ENCODE results near the gene EPSTI1.
A peak's percentile ranks its signal among the peaks of the same experiment; 100 is the strongest.

EPSTI1 gene

DNA sequence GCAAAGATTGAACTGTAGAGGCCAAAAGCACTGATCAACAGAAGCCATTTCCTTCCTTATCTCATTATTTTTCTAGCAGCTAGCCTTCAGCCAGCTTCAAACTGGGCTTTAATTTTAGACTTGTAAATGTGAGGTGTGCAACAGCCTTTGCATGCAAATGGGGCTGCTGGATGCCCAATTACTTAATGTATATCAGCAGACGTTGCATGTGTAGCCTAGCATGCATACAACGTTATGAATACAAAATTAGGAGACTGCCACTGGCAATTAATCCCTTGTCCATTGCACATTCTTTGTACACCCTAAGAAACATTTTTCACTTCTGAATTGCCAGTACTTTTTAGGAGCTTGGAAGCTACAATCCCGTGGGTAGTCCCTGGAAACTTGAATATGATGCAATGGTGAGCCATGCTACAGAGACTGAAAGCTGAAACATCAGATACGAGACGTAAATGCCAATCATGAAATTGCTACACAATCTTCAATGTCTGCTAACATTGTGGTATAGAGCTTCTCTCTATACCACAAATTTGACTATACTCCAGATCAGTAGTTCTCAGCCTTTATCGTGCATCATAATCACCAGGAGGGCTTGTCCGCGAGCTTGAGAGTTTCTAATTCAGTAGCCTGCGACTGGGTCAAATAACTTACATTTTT lies 20.2 kb downstream of the EPSTI1 start:
- DNase-seq, result no peak
- no peak for ATAC-seq

DNA sequence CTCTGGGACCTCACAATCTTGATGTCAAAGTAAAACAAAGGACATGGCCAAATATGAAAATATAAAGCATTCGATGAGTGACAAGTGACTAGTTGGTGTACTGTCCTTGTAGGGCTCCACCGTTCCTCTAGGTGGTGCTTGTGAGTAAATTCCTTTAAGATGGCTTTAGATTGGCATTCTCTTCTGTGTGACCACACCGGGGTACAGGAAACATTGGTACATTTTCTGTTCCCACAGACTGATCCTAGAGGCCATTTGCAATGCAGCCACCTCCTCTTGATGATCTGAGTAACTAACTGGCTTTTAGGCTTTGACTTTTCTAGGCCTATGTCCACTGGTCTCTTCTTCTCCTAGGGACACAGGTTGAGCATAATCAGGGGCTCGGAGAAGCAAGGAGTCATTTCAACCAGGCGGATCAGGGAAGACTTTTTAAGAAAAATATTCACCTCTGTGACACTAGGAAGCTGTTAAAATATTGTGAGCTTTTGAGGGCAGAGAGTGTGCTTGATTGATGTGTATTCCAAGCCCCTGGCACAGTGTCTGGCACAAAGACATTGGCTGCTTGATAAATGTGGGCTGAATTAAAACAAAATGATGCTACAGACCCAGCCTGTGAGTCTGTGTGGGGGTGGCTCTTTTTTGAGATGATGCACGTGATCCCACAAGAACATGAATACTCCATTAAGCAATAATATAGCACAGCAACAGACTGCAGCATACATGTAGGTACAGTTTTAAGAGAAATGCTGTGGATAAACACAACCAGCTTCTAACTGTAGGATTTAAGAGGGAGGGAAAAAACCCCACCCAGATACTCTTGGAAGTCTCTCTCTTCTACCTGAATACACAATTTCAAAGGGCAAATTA lies 21.0 kb downstream of the EPSTI1 start:
- ATAC-seq, result peak; percentile 81
- peak; percentile 50 for DNase-seq

DNA sequence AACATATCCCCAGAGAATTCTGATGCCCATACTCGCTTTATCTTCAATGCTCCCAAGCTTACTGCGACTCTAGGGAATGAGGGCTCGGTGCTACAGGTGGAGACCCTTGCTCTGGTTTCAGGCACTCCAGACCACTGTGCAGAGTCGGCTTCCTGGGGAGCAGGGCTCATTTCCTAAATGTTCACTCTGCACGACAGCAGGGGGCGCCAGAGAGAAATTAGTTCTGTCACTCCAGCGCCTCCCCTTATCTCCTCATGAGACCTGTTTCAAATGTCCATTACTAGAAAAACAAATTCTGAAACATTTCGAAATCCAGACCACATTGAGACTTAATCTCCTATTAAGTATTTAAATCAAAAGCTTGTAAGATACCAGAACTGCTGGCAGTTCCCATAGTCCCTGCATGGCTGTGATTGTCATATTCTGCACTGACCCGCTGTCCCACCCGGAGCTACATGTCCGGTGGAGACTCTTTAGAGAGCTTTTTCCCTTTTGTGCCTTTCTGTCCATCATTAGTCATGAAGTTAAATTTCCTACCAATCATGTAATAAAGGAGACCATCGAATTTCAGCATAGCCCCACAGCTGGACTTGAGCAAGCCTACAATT lies 22.4 kb downstream of the EPSTI1 start:
- DNase-seq (peak; percentile 90), ATAC-seq (peak; percentile 90)

DNA sequence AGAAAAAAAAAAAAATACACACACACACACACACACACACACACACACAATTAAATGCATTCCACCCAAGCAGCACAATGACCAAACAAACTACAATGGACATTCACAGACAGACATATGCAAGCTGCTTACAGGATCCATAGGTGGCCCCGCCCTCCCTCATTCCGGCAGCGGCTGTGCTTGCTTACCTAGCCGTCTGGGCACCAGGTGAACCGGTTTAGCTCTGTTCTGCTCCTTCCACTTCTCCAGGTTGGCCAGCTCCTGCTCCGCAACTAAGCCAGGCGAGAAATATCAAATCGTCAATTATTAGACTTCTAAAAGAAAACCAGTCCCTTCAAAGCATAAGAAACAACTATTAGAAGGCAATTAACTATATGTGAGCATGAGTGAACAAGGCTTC lies 23.1 kb downstream of the EPSTI1 start:
- no peak for ATAC-seq
- DNase-seq, result no peak

DNA sequence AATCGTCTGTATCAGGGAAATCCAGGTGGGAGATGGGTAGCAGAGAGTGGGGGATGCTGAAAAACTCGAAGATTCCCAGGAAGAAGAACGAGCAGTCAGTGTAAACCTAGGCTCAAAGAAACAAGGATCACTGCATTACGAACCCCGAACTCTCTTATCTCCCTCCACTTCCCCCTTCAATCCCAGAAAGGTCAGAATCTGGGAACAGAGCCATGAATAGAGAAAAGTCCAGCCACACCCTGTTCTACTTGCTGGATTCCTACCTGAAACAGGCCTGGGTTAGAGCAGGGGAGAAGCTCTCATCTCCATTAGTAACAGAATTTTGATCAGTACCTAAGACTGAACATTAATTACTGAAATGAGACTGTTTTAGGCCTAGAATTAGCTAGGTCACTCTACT lies 24.4 kb downstream of the EPSTI1 start:
- ATAC-seq (no peak), DNase-seq (no peak)

DNA sequence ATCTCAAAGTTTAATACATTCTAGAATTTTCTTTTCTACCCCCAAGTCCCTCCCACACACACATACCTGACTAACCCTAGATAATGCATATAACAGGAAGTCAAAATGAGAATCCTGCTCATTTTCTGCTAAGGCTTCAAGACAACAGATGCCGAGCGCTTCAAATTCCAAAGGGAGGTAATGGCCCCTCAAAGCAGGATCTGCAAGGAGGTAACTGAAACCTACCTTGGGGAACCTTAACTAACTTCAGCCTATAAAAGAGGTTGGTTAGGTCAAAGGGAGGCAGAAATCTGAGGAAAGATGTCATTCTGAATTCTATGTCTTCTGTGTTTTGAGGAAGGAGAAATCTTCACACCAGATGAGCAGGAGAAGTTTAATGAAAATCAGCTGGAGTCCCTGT lies 26.8 kb downstream of the EPSTI1 start:
- DNase-seq (no peak), ATAC-seq (no peak)

DNA sequence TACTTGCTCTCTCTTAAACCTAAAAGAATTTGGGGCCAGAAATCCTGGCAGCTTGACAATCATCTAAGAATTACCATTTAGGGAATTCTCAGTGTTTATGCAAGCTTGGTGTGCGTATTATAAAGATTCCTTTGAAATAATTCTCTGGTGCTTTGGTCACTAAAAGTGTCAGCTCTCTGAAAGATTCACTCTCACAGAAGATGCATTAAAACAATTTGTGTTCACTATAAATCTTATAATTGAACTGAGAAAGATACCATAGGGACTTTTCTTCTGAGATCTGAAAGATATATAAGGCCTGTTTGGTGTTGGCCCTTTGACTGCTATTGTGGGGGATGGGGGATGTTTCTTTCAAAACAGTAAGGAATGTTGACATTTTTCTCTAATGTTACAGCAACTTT lies 27.3 kb downstream of the EPSTI1 start:
- no peak for DNase-seq
- no peak for ATAC-seq

DNA sequence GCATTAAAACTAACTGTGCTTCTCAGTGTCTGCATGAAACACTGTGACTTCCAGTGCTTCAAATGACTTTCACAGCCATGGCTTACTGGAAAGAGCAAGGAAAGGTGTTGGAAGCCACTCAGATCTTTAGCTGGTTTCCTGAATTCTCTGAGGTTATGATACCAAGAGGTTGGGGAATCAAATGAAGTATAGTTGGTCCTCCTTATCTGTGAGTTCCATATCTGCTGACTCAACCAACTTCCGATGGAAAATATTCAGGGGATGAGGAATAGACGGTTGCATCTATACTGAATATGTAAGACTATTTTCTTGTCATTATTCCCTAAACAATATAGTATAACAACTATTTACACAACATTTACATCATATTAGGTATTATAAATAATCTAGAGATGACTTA lies 32.4 kb downstream of the EPSTI1 start:
- ATAC-seq, result no peak
- DNase-seq, result no peak

DNA sequence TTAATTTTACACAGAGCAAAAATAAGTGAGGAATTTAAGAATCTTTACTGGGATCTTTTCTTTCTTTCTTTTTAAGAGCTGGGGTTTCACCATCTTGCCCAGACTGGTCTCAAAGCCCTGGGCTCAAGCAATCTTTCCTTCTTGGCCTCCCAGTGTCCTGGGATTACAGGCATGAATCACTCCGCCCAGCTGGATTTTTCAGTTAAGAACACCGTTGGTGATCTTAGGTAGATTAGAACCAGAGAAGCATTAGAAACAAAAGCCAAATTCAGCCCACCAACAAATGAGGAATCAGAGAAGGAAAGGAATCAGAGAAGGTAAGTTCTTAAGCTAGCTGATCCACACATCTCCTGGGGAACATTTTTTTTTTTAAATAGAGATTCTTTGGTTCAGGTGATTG lies 34.2 kb downstream of the EPSTI1 start:
- DNase-seq, result no peak
- no peak for ATAC-seq

DNA sequence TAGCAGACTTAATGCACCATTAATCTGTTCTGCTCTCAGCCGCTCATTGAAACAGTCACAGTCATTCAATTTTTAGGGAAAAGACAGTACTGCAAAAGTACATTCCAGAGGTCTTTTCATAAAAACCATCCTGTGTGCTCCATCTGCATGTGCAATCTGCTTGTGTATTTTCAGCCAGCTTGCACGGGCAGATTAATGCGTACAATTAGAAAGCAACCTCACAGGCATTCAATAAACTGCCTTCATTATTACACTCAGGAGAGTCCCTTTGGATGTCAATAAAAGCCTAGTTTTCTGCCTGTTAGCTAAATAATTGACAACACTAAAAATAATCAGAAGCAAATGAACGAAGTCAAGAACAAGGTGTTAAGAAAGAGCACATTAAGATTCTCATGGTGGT lies 41.9 kb downstream of the EPSTI1 start:
- no peak for DNase-seq

DNA sequence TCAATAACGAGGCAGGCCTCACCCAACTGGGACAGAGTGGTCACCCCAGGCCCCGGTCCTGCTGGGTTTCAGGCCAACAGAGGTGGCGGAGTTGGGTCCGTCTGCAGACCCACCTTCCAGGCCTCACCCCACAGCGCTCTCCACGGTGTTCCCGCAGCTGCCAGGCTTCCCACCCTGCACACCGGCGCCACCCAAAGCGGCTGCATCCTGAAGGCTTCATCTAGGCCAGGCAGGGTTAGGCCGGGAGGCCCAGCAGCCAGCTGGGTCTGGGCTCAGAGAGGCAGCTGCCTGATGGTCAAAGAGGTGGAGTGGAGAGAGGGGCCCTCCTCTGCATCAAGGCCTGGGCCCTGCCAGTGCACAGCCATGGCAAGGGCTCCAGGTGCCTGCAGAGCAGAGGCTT lies 44.1 kb downstream of the EPSTI1 start:
- DNase-seq (no peak), ATAC-seq (no peak)

More for the DNA sequence above, 41.9 kb downstream of the EPSTI1 start:
- ATAC-seq, result no peak

DNA sequence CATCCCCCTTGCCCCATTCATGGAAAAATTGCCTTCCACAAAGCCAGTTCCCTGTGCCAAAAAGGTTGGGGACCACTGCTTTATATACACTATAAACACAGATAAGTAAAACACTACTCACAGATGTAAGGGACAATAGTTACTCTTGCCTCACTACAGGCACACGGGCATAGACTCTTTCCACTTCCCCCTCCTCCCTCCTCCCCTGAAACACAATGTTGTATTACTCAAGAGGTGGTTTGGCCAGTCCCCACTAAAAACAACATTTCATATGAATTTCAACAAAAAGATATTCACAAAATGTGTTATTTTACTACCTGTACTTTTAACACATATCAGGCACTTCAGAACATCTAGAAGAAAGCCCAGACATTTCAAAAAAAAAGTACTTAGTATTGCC lies 45.1 kb downstream of the EPSTI1 start:
- ATAC-seq, result no peak
- no peak for DNase-seq

DNA sequence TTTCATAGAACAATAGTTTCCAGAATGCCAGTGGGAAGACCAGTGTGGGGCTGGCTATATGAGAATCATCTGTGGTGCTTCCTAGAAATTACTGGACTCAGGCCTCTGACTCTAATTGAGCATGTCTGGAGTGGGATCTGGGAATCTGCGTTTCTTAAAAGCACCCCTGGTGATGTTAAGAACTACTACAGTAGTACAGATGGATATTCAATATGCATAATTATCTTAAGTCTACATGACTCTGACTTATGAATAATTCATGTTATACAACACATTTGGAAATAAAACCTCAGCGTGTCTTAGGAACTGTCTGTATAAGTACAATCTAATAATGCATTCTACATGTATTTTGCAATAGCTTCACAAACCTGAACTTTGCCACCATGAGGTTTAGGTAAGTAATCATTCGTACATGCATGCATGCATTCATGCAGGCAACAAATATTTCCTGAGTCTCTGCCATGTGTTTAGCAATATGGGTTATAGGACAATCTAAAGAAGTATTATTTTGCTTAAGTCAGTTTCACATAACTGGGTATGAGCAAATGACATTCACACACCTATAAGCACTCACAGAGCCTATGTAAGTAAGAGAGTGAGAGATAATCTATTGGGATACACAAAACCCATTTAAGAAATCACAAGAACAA lies 62.0 kb downstream of the EPSTI1 start:
- ATAC-seq (no peak), DNase-seq (no peak)

DNA sequence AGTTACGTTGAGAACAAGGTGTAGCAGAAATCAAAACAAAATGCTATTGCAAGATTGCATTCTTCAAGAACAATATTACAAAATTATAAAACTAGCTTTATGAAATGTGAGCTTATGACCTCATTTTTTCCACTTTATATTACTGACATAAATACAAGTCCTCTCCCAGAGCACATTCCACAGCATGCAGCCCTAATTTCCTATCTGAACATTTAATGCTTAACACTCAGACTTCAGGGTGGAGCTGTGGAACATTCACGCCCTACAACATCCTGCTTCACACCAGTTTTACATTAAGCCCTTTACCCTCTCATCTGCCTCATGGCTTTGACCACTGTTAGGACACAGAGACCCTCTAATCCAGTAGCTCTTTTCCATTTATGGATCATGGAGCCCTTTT lies 65.5 kb downstream of the EPSTI1 start:
- DNase-seq (no peak), ATAC-seq (no peak)

DNA sequence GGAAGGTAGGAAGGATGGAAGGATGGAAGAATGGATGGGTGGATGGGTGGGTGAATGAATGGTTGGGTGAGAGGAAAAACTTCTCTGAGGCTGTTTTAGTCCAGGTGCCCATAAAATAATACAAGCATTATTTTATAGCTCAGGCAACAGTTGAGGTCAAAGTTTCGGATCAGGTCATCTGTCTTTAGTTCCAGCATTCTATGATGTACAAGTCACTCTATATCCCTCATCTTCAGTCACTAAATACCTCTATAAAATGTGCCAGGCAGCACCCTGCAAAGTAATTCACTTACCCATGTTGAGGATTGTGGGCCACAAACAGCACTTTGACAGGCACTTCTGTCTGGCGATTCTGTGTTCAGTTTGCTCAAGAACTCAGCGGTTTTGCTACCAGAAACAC lies 66.0 kb downstream of the EPSTI1 start:
- DNase-seq (no peak), ATAC-seq (no peak)

DNA sequence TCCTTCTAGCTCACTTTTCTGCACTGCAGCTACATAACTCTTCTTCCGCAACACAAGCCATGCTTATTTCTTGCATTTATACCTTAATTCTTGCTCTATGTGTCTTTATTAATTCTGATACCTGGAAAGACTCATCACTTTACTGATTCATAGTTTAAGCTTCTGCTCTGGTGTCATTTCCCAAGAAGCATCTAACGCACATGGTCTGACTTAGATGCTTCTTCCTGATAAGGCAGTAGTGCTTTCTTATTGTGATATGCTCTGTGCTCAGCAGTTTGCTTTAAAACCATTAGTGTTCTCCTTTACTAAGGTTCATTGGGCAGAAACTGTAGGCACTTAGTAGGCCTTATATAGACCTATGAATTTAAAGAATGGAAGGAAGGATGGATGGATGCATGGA lies 66.4 kb downstream of the EPSTI1 start:
- DNase-seq (no peak), ATAC-seq (no peak)

DNA sequence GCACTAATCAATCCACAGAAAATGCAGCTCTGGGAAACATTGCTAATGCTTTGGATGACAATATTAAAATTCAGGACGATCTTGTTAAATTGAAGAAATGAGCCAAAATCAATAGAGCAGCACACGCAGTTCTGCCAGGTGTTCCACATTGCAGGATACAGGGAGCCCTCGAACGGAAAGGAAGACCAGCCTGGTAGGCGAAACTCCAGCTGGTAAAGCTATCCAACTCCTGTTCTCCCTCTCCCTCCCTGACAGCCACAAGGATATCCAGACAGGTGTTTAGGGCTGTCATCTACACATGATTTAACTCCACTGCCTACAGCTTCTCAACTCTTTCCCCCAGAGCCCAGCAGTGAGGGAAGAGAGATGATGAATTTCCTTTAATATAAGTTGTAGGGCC lies 67.7 kb downstream of the EPSTI1 start:
- ATAC-seq (no peak), DNase-seq (no peak)

DNA sequence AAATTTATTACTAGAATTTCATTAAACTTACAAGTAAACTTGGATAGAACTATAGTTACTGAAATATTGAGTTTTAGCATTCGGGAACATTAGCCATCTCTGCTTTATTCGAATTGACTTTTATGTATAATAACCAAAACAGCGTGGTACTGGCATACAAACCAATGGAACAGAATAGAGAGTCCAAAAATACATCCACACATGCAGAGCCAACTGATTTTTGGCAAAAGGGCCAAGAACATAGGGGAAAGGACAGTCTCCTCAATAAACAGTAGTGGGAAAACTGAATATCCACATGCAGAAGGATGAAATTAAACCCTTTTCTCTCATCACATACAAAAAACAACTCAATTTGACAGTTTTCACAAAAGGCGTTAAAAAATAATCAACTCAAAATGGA lies 84.3 kb downstream of the EPSTI1 start:
- DNase-seq, result no peak
- ATAC-seq, result no peak

DNA sequence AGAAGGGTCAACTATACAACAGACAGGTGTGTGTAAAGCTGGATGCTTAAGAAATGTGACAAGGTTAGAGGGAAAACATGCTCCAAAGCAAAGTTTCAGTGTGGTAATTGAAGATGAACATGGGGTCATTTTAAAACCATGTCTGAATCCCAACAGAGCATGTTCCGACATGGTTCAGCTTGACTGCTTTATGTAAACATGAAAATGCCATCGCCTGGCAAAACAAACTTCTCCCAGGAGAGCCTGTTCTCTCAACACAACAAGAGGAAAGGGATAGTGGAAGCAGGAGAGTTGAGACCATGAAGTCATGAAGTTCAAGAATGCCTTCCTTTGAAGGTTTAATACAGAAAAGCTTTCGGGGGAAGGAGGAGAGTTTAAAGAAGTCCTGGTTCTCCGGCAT lies 85.8 kb downstream of the EPSTI1 start:
- ATAC-seq, result no peak
- DNase-seq, result no peak

DNA sequence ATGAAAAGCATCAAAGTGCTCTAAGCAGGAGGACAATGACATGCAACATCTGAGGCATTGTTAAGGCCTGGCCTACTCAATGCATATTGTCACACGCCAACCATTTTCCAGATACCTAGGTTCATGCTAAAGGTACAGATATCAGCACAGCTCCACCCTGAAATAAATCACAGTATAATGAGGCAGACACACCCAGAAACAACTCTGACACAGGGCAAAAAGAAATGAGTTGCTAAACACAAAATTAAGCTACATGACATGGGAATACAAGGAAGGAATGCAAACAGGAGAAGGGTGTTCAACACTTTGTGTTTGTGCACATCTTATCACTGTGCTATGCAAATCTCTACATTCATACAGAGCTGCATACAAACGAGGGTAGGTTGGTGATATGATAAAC lies 86.5 kb downstream of the EPSTI1 start:
- DNase-seq (no peak), ATAC-seq (no peak)

DNA sequence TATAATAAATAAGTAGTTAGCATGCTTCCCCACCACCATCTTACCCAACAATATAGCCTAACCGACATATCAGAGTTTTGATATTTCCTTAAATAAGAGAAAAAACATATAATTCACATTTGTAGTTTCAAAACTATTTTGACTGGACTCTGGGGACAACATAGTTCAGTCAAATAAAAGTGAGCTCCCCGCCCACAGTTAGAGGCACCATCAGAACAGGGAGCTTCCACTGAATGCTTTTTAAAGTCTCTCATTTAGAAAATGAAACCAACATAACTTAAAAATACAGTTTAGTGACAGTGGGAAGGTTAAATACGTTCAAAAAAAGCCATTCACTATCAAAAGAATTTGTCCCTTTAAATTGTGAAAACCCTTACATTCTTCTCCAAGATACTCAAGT lies 92.8 kb downstream of the EPSTI1 start:
- DNase-seq (no peak), ATAC-seq (no peak)

DNA sequence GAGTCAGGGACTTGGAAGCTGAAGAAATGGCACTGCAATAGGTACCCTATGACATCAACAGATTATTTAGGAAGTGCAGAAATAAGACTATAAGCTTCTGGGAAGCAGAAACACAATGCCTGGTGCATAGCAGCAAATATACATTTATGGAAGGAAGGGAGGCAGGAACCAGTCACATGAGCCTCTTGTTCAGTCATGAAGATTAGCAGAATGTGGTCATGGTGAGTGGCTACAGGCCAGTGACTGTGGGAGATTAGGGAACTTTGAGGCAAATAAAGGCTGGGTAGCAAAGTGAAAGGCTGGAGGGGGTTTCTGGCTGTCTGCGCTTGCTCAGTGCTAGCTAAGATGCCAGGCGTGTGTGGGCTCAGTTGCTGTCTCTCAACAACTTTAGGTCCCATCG lies 96.3 kb downstream of the EPSTI1 start:
- no peak for DNase-seq

DNA sequence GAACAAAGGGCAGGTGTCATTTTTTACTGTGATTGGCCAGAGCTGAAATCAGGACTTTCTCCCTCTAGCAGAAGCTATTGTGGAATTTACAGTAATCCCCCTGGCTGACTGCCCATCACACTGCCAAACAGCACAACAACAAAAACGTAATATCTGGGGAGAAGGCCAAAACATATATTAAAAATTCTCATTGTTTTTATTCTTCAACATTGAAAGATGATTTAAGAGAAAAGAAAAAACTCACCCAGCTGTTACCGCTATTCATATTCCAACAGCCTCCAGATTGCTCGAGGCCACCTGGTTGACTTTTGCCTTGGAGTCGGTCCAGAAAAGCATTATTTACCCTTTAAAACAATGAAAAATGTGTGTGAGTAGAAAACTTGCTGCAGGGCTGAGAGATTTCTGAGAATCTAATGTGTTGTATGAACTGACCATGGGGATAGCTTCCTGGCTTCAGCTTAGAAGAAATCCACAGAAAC lies 97.2 kb downstream of the EPSTI1 start:
- DNase-seq (no peak), ATAC-seq (no peak)

More for the DNA sequence above, 96.3 kb downstream of the EPSTI1 start:
- ATAC-seq, result no peak
